OCI-LY3 (cell line): ENCODE measurements around the gene MAP2K4.

Source experiments
- EZH2phosphoT487 ChIP-seq: fragments of 200-600 bp; shearing (Covaris generic); IDR thresholded peaks from 2 replicates; pipeline ENCODE4 v1.6.1; 2018; ENCODE audit warnings: antibody characterized with exemption, mixed run types, low read depth
- TF ChIP-seq, protein P1 (sequence below): fragments of 200-600, 300-600 bp; sonication (generic); IDR thresholded peaks from 2 replicates; pipeline ENCODE4 v1.5.1; 2014; ENCODE audit warnings: antibody characterized with exemption, low read length, low read depth

DNA sequence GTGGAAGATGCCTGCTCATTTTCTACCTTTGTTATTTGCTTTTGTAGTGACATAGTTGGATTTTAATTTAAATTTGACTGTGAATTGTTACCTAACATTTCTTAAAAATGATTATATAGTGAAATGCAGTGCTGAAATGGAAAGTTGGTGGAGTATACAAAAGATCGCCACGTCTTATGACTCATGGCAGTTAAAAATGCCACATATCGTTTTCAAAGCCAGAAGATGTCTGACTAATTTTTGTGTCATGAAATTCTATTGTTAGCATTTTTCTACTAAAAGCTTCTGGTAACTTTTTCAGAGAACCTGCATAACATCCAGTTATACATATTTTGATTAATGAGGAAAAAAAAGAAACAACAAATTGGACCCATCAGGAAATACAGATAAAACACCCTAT is 20.6 kb downstream of the MAP2K4 start:
- TF ChIP-seq, protein P1, sequence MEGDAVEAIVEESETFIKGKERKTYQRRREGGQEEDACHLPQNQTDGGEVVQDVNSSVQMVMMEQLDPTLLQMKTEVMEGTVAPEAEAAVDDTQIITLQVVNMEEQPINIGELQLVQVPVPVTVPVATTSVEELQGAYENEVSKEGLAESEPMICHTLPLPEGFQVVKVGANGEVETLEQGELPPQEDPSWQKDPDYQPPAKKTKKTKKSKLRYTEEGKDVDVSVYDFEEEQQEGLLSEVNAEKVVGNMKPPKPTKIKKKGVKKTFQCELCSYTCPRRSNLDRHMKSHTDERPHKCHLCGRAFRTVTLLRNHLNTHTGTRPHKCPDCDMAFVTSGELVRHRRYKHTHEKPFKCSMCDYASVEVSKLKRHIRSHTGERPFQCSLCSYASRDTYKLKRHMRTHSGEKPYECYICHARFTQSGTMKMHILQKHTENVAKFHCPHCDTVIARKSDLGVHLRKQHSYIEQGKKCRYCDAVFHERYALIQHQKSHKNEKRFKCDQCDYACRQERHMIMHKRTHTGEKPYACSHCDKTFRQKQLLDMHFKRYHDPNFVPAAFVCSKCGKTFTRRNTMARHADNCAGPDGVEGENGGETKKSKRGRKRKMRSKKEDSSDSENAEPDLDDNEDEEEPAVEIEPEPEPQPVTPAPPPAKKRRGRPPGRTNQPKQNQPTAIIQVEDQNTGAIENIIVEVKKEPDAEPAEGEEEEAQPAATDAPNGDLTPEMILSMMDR: no peak
- no peak for TF ChIP-seq EZH2phosphoT487
